ENCODE results near the gene GARIN3.

DNA sequence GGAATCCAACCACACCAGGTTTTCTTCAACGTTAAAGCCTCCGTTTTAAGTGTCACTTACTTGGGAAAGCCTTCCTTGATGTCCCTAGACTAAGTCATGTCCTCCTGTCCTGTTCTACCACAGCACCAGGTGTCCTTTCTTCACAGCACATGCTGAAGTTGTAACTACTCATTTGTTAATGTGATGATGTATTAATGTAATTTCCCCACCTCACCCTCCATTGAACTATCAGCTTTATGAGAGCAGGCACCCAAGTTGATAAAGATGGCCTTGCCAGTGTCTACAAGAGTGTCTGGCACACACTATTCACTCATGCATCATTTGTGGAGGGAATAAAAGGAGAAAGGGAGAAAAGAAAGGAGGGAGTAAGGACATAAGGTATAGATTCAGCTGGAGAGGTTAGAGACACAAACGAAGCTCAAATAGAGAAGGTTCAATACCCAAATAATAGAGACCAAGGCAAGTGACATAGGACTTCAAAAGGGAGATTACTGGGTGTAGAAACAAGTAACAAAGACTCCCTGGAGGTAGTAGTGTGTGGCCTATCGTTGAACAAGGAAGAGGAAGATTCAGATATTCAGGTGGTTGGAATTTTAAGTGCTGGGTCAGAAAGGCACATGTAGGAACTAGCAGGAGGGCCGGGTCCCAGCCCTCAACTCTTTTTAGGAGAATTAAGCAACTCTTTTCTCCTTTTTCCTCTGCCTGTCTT is 21.1 kb upstream of the GARIN3 start:
- TF ChIP-seq, protein P1, sequence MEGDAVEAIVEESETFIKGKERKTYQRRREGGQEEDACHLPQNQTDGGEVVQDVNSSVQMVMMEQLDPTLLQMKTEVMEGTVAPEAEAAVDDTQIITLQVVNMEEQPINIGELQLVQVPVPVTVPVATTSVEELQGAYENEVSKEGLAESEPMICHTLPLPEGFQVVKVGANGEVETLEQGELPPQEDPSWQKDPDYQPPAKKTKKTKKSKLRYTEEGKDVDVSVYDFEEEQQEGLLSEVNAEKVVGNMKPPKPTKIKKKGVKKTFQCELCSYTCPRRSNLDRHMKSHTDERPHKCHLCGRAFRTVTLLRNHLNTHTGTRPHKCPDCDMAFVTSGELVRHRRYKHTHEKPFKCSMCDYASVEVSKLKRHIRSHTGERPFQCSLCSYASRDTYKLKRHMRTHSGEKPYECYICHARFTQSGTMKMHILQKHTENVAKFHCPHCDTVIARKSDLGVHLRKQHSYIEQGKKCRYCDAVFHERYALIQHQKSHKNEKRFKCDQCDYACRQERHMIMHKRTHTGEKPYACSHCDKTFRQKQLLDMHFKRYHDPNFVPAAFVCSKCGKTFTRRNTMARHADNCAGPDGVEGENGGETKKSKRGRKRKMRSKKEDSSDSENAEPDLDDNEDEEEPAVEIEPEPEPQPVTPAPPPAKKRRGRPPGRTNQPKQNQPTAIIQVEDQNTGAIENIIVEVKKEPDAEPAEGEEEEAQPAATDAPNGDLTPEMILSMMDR (conservative IDR thresholded peaks at IDR 0.05 in 1 of 2, IDR thresholded peaks at IDR 0.05 in 1 of 2; ENCODE audit: extremely low read depth in 1 of 2, insufficient read depth in 1 of 2, low read depth in 1 of 2, low read length in 2 of 2): no peak
- no peak for TF ChIP-seq EZH2 (IDR thresholded peaks at IDR 0.05; ENCODE audit: borderline replicate concordance, low read length)

Data from mammary epithelial cell (primary cell).